Activated CD4-positive, alpha-beta T cell treated with anti-CD3 and anti-CD28 coated beads for 36 hours (primary cell): ENCODE measurements around the gene YPEL2. TPM values are rescaled to one million over a fixed set of nuclear protein-coding genes. Genes with fewer than 3 reads are reported as not detected.

Experiments used
- ATAC-seq: fragments of 200-7000 bp; cut with Tn5 transposase; one replicate; pipeline ENCODE4 v1.10.0; 2021; ENCODE audit warnings: mild to moderate bottlenecking, moderate library complexity
- CTCF ChIA-PET: fragments of 350-600 bp; sonication (Branson Sonifier 250); formaldehyde crosslinking; loops from one replicate; lab custom pipeline; 2021; ENCODE audit warnings: antibody characterized with exemption; lab: Charles Lee
- POLR2A ChIA-PET: fragments of 350-600 bp; sonication (Branson Sonifier 250); formaldehyde crosslinking; loops from one replicate; lab custom pipeline; 2021; ENCODE audit warnings: antibody characterized with exemption, inconsistent platforms; lab: Charles Lee
- DNase-seq: peaks from one replicate; pipeline ENCODE4 v3.0.0-alpha.2; 2020
- H3K27ac Mint-ChIP-seq: one replicate; pipeline ENCODE4 v1.8.0; 2021; ENCODE audit warnings: mixed read lengths
- H3K27me3 Mint-ChIP-seq: one replicate; pipeline ENCODE4 v1.8.0; 2021; ENCODE audit warnings: mixed read lengths
- H3K36me3 Mint-ChIP-seq: one replicate; pipeline ENCODE4 v1.8.0; 2021; ENCODE audit warnings: low read depth, mixed read lengths
- H3K4me1 Mint-ChIP-seq: one replicate; pipeline ENCODE4 v1.8.0; 2021; ENCODE audit warnings: mixed read lengths
- H3K4me3 Mint-ChIP-seq: one replicate; pipeline ENCODE4 v1.8.0; 2021; ENCODE audit warnings: mild to moderate bottlenecking, moderate library complexity, mixed read lengths
- H3K9me3 Mint-ChIP-seq: one replicate; pipeline ENCODE4 v1.8.0; 2021; ENCODE audit warnings: low read depth, mixed read lengths
- intact Hi-C, 2 experiments: fragments of 100-400 bp; cut with DNase I in 1 of 2; cut with micrococcal nuclease in 1 of 2; formaldehyde crosslinking; loops; one replicate each; pipeline versions ENCODE4 v1.14.2 to v1.15.1; 2022 to 2024; cut with DNase I, micrococcal nuclease
- total RNA-seq, 2 experiments: library from RNA; stranded (reverse); gene quantifications; one replicate each; pipeline ENCODE4 v1.2.3, GENCODE V29; 2021

YPEL2 gene
- total RNA-seq, 2 experiments from 2014 or later, result 4.3 to 6.9 TPM

- ChIA-PET POLR2A (interaction anchor here (0.6 kb wide), 1 partner anchor 48 kb away, joined by 3 read pairs; no protein-coding TSS in a partner anchor), CTCF (interaction anchor here (0.6 to 1.5 kb wide), 3 partner anchors 9 to 64 kb away, joined by 3 to 4 read pairs (median 3); no protein-coding TSS in a partner anchor)
- intact Hi-C loops, result no loop called here
- peaks cover 2% of the 10 kb centered on the region for H3K36me3 Mint-ChIP-seq
- ATAC-seq (no peak), DNase-seq (no peak)
- H3K27ac Mint-ChIP-seq, result no peak overlapping the region
- H3K4me3 Mint-ChIP-seq, result no peak overlapping the region
- no peaks in the 10 kb centered on the region for H3K9me3 Mint-ChIP-seq
- H3K27me3 Mint-ChIP-seq, result no peaks in the 10 kb centered on the region
- peaks cover 59% of the 10 kb centered on the region for H3K4me1 Mint-ChIP-seq
Measured at GRCh38 chr17:59377410-59377809, 46.0 kb downstream of the YPEL2 start.

GRCh38 chr17:59378675-59379074 lies 47.2 kb downstream of the YPEL2 start:
- Mint-ChIP-seq H3K4me3 (no peak overlapping the region), H3K27ac (no peak overlapping the region), H3K27me3 (no peaks in the 10 kb centered on the region), H3K9me3 (no peaks in the 10 kb centered on the region), H3K36me3 (peaks cover 2% of the 10 kb centered on the region), H3K4me1 (peaks cover 47% of the 10 kb centered on the region)
- ATAC-seq (no peak), DNase-seq (no peak)
- intact Hi-C loops, result no loop called here
- CTCF ChIA-PET, result interaction anchor here (1.0 to 1.4 kb wide), 2 partner anchors 10 to 62 kb away, joined by 3 to 6 read pairs; no protein-coding TSS in a partner anchor
- POLR2A ChIA-PET, result no interaction called here

- Mint-ChIP-seq H3K4me3 (no peak overlapping the region), H3K9me3 (no peaks in the 10 kb centered on the region), H3K27ac (no peak overlapping the region), H3K36me3 (peaks cover 2% of the 10 kb centered on the region), H3K4me1 (peaks cover 31% of the 10 kb centered on the region), H3K27me3 (no peaks in the 10 kb centered on the region)
- CTCF ChIA-PET, result interaction anchor here (0.7 to 1.6 kb wide), 9 partner anchors 10 to 125 kb away, joined by 3 to 4 read pairs (median 4); no protein-coding TSS in a partner anchor
- intact Hi-C loops, result no loop called here
- POLR2A ChIA-PET, result no interaction called here
- DNase-seq (no peak), ATAC-seq (no peak)
Measured at GRCh38 chr17:59380474-59380873, 49.0 kb downstream of the YPEL2 start.

- DNase-seq (no peak), ATAC-seq (no peak)
- H3K4me3 Mint-ChIP-seq, result no peak overlapping the region
- no peaks in the 10 kb centered on the region for H3K27me3 Mint-ChIP-seq
- H3K36me3 Mint-ChIP-seq, result peaks cover 2% of the 10 kb centered on the region
- peaks cover 18% of the 10 kb centered on the region for H3K4me1 Mint-ChIP-seq
- ChIA-PET CTCF (interaction anchor here (1.1 kb wide), 1 partner anchor 60 kb away, joined by 4 read pairs; no protein-coding TSS in a partner anchor), POLR2A (no interaction called here)
- intact Hi-C loops, result no loop called here
- no peak overlapping the region for H3K27ac Mint-ChIP-seq
- H3K9me3 Mint-ChIP-seq, result no peaks in the 10 kb centered on the region
Measured at GRCh38 chr17:59381716-59382570, 50.5 kb downstream of the YPEL2 start.

GRCh38 chr17:59383893-59384292 lies 52.4 kb downstream of the YPEL2 start:
- DNase-seq, result no peak
- peaks cover 2% of the 10 kb centered on the region for H3K36me3 Mint-ChIP-seq
- ChIA-PET POLR2A (interaction anchor here (0.6 kb wide), 1 partner anchor 610 kb away, joined by 5 read pairs; no protein-coding TSS in a partner anchor), CTCF (interaction anchor here (0.7 to 1.5 kb wide), 2 partner anchors 9 to 66 kb away, joined by 3 read pairs; no protein-coding TSS in a partner anchor)
- H3K27ac Mint-ChIP-seq, result no peak overlapping the region
- H3K27me3 Mint-ChIP-seq, result no peaks in the 10 kb centered on the region
- intact Hi-C loops, result no loop called here
- H3K4me3 Mint-ChIP-seq, result no peak overlapping the region
- ATAC-seq, result no peak
- H3K9me3 Mint-ChIP-seq, result no peaks in the 10 kb centered on the region
- peaks cover 16% of the 10 kb centered on the region for H3K4me1 Mint-ChIP-seq

- ATAC-seq, result no peak
- no peak for DNase-seq
- no peak overlapping the region for H3K27ac Mint-ChIP-seq
- no peaks in the 10 kb centered on the region for H3K4me1 Mint-ChIP-seq
- POLR2A ChIA-PET, result no interaction called here
- CTCF ChIA-PET, result interaction anchor here (0.6 to 1.7 kb wide), 6 partner anchors 8 to 48 kb away, joined by 3 to 6 read pairs (median 3); no protein-coding TSS in a partner anchor
- no peak overlapping the region for H3K4me3 Mint-ChIP-seq
- intact Hi-C loops, result no loop called here
- peaks cover 3% of the 10 kb centered on the region for H3K36me3 Mint-ChIP-seq
- no peaks in the 10 kb centered on the region for H3K9me3 Mint-ChIP-seq
- H3K27me3 Mint-ChIP-seq, result no peaks in the 10 kb centered on the region
Measured at GRCh38 chr17:59387351-59388068, 56.1 kb downstream of the YPEL2 start.

- Mint-ChIP-seq H3K27ac (no peak overlapping the region), H3K36me3 (peaks cover 3% of the 10 kb centered on the region), H3K9me3 (no peaks in the 10 kb centered on the region), H3K4me1 (no peaks in the 10 kb centered on the region), H3K4me3 (no peak overlapping the region), H3K27me3 (no peaks in the 10 kb centered on the region)
- intact Hi-C loops, result no loop called here
- POLR2A ChIA-PET, result no interaction called here
- DNase-seq (no peak), ATAC-seq (no peak)
- CTCF ChIA-PET, result interaction anchor here (0.6 to 1.7 kb wide), 4 partner anchors 9 to 48 kb away, joined by 3 to 6 read pairs (median 4); no protein-coding TSS in a partner anchor
Measured at GRCh38 chr17:59388069-59388556, 56.7 kb downstream of the YPEL2 start.

GRCh38 chr17:59389066-59389465 lies 57.6 kb downstream of the YPEL2 start:
- ChIA-PET CTCF (interaction anchor here (0.5 to 1.7 kb wide), 4 partner anchors 10 to 33 kb away, joined by 3 to 6 read pairs (median 4); no protein-coding TSS in a partner anchor), POLR2A (no interaction called here)
- no peaks in the 10 kb centered on the region for H3K9me3 Mint-ChIP-seq
- DNase-seq (no peak), ATAC-seq (no peak)
- intact Hi-C loops, result no loop called here
- H3K27me3 Mint-ChIP-seq, result no peaks in the 10 kb centered on the region
- no peak overlapping the region for H3K4me3 Mint-ChIP-seq
- H3K4me1 Mint-ChIP-seq, result no peaks in the 10 kb centered on the region
- no peak overlapping the region for H3K27ac Mint-ChIP-seq
- H3K36me3 Mint-ChIP-seq, result peaks cover 3% of the 10 kb centered on the region

GRCh38 chr17:59391021-59391420 lies 59.6 kb downstream of the YPEL2 start:
- no peak for ATAC-seq
- Mint-ChIP-seq H3K36me3 (peaks cover 3% of the 10 kb centered on the region), H3K27ac (no peak overlapping the region), H3K4me3 (no peak overlapping the region), H3K4me1 (no peaks in the 10 kb centered on the region), H3K27me3 (no peaks in the 10 kb centered on the region), H3K9me3 (no peaks in the 10 kb centered on the region)
- CTCF ChIA-PET, result interaction anchor here (0.6 kb wide), 1 partner anchor 58 kb away, joined by 4 read pairs; no protein-coding TSS in a partner anchor
- intact Hi-C loops, result no loop called here
- POLR2A ChIA-PET, result no interaction called here
- DNase-seq, result no peak

- no peaks in the 10 kb centered on the region for H3K9me3 Mint-ChIP-seq
- no peak overlapping the region for H3K27ac Mint-ChIP-seq
- no peak for DNase-seq
- no peak overlapping the region for H3K4me3 Mint-ChIP-seq
- ChIA-PET POLR2A (interaction anchor here (0.6 kb wide), 1 partner anchor 23 kb away, joined by 5 read pairs; no protein-coding TSS in a partner anchor), CTCF (no interaction called here)
- H3K36me3 Mint-ChIP-seq, result peaks cover 6% of the 10 kb centered on the region
- intact Hi-C loops, result no loop called here
- no peaks in the 10 kb centered on the region for H3K27me3 Mint-ChIP-seq
- ATAC-seq, result no peak
- no peaks in the 10 kb centered on the region for H3K4me1 Mint-ChIP-seq
Measured at GRCh38 chr17:59392973-59393679, 61.7 kb downstream of the YPEL2 start.
